GM19438 (cell line): Measurements from ENCODE around the gene SDK2.

ENCODE experiments used
- ATAC-seq: cut with Tn5 transposase; IDR thresholded peaks from one replicate; pipeline ENCODE4 v1.9.1; 2021; ENCODE audit warnings: low read depth; ENCODE audit not compliant: unreplicated experiment

SDK2 gene

DNA sequence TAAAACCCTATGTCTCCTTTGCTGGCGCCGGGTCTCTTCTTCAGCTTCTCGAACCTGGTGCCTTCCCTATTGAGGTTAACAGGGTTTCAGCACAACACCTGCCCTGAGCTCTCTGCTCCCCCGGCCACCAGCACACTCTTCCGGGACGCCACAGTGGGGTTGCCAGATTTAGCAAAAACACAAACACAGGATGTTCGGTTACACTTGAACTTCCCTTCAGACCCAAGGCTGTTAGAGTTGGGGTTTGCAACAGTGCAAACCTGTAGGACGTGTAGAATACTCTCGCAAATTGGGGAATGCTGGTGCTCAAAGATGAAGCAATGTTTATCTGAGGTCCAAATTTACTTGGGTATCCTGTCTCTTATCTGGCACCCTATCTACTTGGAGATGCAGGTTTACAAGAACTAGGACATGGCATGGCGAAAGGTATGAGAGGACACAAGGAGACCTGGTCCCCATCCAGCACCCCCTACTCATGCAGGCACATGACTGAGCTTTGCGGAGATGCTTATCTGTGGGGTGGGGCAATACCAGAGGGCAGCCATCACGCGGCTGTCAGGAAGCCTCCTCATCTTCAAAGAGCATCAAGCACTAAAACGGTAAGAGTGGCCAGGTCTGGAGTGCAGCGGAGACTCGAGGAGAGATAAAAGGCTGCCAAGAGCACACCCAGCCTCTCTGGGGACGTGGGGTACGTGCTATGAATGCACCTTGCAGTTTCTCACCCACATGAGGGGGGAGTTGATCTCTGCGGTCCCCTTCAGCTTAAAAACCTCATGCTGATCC is 52.8 kb downstream of the SDK2 start:
- ATAC-seq = peak; percentile 77

DNA sequence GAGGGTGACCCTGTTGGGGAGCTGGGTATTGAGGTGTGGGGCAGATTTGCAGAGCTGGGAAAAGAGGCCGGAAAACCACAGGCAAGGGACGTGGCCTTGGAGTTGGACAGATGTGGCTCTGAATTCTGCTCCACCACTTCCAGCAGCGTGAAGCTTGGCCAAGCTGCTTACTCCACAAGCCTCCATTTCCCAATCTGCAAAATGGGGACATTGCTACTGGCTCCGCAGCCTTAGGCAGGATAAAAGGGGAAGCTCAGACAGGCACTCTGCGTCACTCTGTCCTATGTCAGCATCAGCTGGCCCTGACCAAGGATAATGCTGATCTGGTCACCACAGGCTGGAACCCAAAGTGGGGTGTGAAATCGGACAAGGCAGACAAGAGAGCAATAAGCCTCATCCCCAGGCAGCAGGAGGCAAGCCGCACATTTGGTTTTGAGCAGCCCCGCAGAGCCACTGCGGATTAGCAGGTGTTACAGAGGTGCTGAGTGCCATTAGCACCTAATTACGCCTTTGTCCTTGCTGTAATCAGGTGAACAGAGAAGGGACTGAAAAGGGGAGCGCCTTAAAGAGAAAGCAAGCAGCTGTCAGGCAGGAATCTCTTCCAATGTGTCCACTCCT is 54.8 kb downstream of the SDK2 start:
- no peak for ATAC-seq

DNA sequence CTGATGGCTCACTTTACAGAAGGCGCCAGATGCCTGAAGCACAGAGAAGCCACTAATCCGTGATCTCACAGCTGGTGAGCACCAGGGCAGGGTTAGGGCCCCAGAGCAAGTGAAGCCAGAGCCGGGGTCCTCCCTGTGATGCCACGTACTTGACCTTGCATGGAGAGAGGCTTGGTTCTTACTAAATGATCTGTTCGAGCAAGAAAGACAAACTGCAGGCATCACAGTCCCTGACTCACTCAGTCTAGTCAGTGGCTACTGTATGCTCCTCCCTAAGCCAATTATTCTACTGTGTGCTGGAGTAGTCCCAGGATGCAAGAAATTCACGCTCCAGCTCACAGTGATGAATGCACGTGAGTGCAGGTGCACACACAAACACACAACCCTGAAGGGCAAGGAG is 55.4 kb downstream of the SDK2 start:
- no peak for ATAC-seq

DNA sequence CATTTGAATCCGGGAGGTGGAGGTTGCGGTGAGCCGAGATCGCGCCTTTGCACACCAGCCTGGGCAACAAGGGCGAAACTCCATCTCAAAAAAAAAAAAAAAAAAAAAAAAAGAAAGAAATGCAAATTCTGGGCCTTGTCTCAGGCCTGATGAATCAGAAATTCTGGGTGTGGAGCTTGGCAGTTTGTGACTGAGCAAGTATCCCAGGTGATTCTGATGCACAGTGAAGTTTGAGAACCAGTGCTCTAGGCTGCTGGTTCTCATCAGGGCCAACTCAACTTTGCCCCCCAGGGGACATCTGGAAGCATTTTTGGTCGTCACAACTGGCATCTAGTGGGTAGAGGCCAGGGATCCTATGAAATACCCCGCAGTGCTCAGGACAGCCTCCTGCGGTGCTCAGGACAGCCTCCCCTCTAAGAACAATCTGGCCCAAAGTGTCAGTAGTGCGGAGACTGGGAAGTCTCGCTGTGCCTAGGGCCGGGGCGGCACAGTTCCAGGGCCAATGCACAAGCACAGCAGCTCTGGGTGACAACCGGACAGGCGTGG is 55.9 kb downstream of the SDK2 start:
- ATAC-seq = no peak

DNA sequence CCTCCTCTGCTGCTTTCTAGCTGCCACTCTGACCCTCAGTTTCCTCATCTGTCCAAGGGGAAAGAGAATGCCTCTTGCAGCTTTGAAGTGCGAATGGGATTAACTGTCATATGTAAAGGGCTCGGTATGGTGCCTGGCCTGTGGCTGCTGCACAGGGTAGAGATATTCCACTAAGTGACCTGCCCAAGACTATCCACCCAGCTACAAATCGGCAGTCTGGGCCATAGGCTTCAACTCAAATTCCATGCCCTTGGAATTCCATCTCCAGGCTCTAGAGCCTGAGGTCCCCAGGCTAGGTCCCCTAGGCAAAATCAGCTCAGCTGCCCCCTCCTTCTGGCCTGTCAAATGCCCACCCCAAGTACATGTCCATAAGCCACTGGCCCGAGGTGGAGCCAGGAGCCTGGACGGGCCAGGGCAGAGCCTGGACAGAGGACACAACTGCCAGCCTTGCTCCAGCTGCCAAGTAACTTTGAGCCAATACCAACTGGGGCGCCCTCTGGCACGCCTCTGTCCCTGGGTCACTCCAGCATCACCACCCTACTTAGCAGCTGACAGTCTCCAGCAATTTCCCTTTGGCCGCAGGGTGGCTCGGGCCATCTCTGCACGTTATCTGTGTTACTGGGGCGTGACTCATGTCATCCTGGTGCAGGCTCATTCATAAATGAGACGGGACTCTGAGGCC is 57.2 kb downstream of the SDK2 start:
- no peak for ATAC-seq

DNA sequence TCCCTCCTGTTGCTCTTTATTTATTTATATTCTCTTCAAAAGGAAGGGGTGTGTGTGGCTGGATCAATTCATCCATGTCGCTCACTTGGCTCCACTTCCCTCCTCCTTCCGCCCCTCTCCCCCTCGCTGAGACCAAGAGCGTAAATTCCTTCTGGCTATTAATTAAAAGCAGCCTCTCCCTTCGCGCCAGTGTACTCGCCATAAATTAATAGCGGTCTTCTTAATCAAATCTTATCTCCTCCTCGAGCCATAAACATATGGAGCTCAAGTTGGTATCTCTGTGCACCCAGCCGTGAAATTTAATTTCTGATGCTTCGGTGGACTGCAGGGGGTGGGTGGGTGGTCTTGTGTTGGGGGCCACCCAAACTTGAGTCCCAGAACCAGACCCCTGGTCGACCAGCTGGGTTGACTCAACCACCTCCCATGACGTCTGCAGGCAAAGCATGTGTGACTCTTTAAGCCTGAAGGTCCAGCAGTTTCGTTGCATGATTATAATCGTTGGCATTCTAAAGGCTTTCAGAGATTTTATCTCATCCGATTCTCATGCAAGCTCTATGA is 57.9 kb downstream of the SDK2 start:
- ATAC-seq = no peak

DNA sequence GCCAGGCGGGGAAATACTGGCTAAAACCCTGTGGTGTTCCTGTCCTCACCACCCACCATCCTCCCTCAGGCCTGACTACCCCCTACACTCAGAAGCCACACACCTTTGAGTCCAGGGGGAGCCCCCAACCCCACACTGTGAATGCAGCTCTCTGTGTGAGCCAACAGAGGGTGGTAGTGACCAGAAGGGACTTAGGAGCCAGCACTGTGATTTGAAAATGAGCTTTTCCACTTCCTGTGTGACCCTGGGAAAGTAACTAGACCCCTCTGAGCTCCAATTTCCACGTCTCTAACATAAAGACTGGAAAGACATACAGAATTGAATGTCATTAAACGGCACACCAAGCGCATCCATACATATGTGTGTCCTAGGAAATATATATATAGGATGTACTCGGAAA is 58.7 kb downstream of the SDK2 start:
- no peak for ATAC-seq

DNA sequence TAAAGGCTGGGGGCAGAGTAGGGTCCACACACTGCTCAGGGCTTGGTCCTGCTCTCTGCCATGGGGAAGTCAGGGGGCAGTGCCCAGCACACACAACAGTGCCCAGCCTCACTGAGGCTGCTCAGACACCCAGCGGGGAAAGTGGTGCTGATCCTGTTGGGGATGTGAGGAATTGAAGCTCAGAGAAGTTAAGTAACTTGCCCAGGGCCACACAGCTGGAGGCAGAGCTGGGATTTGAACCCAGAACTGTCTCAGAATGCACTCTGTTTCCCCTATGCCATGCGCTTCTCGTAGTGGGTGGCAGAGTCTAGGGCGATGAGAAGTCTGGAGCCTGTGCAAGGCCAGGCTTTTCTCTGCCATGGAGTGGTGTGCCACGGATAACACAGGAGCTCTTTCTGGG is 59.3 kb downstream of the SDK2 start:
- ATAC-seq = no peak

DNA sequence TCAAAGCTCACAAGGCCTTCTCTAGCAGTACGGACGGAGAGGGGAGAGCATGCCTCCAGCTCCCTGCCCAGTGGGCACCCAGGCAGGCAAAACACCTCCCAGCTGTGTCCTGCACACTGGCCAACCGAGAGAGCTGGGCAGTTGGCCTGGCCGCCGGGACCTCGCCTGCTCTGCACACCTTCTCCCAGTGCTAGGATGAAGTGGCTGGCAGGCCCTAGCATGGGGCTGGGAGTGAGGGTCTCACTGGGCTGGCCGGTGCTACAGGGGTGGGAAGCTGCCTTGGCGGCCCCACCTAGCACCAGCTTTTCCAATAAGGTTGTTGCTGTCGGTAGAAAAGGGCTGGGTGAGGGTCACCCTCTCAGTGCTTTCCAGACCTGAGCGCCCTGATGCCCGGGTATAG is 60.2 kb downstream of the SDK2 start:
- no peak for ATAC-seq

DNA sequence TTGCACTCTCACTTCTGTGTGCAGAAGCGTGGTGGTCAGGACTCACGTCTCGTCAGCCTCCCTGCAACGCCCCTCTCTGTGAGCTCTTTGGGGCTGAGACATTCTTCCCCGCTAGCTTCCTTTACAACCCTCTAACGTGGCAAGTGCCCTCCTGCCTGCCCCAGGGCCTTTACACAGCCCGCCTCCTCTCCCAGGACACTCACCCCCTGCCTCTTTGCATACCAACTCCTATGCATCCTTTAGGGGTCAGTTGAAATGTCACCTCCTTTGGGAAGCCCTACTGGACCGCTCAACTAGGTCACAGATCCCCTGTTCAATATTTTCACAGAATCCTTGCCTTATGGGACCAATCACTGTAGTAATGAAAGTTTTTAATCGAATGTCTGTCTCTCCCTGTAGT is 61.4 kb downstream of the SDK2 start:
- ATAC-seq = no peak

DNA sequence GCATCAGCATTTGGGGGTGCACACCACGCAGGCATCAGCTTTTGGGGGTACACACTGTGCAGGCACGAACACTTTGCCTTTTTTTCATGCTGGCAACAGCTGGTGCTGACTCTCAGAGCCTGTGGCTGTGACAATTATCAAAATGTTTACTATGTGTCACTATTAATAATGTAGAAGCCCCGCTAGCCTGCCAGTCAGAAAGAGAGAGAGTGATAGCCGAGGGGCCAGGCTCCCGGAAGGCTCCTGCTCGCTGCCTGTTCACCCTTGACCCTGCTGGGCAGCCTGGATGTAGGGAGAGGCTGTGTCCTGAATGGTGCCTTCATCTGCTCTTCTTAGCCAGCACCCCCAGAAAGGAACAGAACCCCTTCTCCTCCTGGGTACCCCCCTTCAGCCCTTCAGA is 61.9 kb downstream of the SDK2 start:
- no peak for ATAC-seq

DNA sequence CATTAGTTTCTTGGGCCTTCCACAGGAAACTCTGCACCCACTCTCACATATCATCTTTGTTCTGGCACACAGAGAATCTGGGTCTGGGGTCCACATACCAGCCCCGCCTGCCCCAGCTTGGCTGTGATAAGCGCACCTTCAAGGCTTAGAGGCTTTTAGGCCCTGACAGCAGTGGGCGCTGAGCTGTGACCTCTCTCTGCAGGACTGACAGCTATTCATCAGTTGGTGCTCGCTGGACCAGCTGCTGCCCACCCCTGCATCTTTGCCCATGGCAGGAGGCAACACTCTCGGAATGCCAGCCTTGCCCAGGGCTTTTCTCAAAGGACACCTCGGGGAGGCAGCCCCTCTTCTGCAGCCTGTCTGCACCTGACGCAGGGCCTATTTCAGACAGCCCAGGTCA is 62.9 kb downstream of the SDK2 start:
- no peak for ATAC-seq

DNA sequence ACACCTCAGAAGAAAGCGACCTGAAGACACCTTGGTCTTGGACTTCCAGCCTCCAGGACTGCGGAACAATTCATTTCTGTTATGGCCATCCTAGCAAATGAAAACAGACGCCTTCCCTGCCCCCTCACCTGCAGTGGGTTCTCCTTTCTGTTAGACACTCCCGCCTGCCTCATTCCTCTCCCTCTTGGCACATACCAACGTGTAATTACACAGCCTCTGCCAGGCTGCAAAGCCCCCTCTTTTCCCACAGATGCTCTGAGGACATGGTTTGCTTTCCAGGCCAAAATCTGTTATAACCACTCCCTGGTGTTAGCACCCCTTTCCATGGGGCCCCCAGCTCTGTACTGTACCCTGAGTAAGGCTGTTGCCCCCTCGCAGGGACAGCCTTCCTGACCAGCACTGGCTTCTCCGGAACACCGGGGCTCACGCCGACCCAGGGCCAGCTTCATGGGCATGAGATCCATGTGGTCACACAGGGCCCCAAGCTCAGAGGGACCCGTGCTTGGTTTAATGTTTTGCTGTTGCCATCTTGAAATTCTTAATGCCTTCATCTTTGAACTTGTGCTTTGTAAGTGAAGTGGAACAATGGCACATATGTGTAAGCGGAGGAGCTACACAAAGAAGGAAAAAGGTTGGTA is 64.1 kb downstream of the SDK2 start:
- ATAC-seq = no peak

DNA sequence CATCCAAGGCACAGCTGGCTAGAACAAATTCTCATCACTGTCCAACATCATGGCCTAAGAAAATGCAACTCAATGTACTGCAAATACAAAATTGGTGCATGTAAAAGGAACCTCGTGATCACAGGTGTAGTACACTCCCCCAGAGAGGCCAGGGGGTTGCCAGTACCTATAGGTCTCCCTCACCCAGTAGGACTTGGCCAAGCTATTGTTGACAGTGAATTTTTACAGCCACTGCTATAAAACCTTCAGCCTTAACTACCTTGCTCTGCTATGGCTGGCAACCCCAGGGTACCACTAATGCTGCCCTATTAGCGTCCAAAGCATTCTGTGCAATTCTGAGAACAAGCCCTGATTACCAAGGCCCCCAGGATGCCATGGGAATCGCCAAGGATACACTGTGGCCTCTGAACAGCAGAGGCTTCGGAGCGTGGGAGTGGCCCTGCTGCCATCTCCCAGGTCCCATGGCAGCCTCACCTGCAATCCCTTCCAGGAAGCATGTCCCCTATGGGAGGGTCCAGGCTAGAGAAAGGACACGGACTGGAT is 67.6 kb downstream of the SDK2 start:
- ATAC-seq = no peak

DNA sequence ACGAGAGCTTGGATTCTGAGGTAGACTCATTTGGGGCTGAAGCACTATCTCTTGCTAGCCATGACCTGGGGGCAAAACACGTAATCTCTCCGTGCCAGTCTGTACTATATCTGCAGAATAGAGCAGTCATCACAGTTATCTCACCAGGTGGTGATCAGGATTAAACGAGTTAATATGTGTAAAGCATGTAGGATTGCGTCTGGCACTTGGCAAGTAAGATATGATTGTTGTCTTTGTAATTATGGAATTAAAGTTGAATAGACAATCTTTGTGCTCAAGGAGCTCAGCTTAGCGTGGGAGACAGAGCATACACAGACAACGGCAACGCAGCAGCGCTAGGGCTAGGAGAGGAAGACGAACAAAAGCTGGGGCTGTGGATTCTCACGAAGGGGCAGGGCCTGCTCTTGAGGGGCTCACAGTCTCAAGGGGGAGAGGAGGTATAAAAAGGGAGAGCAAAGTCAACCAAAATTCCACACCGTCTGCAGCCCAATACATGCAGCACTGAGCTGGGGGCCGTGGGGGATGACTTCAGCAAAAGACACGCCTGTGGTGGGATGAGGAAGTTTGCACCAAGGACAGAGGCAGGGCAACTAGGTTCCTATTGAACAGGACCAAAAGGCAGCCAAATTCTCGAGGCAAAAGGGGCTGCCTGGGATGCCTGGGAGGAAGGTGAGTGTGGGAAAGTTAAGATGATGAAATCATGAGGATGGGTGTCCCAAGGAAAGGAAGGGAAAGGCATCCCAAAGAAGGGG is 68.6 kb downstream of the SDK2 start:
- no peak for ATAC-seq

DNA sequence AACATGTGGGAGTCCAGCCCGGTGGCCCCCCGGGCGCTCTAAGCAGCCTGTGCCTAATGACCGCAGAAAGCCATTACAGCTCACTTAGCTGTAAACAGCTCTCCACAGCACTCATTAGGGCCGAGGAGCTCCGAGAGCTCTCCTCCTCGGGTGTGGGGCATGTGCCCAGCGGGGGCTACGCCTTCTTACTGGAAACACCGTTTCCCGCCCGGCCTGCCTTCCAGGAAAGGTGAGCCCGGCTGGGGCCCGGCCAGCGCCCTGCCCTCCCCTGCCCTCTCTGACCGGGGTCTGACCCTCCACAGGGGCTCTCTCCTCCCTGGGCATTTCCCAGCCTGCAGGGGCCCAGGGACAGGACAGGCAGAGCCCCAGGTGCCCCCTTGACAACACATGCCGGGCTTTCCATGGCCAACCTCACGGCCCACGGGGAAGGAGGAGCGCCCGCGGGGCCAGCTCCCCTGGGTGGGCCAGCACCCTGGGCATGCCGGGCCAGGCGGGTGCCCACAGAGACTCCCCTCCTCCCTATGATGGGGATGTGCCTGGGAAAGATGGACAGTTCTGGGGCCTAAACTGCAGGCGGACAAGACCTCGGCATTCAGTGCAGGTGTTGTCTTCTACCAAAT is 72.6 kb downstream of the SDK2 start:
- no peak for ATAC-seq

DNA sequence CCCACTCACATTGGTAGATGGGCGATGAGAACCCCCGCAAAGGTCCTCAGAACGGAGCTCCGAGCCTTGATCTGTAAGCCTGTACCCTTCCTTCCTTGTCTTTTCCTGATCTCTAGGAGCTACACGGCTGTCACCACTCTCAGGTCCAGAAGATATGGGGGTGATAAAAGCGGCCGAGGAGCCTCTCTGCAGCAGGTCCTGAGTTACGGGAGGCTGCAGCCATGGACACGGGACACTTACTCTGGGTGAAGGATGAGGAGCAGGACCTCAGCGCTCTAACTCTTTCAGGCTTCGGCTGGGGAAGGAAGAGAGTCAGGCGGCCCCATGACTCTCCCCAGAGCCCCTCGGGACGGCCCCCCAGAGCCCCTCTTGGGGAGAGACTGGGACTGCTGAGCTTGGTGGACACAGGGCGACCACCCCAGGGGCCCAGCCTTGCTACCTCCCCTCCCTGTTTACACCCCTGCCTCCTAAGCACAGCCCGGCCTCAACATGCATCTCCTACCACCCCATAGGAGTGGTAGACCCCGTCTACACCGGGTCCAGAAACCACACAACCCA is 74.4 kb downstream of the SDK2 start:
- ATAC-seq = no peak

DNA sequence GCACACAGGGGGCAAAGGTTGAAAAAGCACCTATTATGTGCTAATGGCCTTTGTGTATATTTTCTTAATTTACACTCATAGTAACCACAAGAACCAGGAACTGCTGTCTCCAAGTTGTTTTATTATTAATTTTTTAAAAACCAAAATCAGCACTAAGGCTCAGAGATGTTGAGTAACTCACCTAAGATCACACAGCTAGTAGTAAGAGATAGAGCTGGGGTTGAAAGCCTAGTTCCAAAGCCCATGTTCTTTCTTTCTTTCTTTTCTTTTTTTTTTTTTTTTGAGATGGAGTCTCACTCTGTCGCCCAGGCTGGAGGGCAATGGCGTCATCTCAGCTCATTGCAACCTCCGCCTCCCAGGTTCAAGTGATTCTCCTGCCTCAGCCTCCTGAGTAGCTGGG is 75.3 kb downstream of the SDK2 start:
- no peak for ATAC-seq
